C4-2B (cell line): Measurements from ENCODE around the gene ST6GALNAC6.

Experiments used
- ZFX ChIP-seq: fragments of 450-650 bp; IDR thresholded peaks from 2 replicates; pipeline ENCODE4 v1.6.1; 2017
- TF ChIP-seq, protein P1 (sequence below): fragments of 450-650 bp; conservative IDR thresholded peaks from 2 replicates; pipeline ENCODE4 v1.5.1; 2017; ENCODE audit warnings: mild to moderate bottlenecking

- TF ChIP-seq, protein P1, sequence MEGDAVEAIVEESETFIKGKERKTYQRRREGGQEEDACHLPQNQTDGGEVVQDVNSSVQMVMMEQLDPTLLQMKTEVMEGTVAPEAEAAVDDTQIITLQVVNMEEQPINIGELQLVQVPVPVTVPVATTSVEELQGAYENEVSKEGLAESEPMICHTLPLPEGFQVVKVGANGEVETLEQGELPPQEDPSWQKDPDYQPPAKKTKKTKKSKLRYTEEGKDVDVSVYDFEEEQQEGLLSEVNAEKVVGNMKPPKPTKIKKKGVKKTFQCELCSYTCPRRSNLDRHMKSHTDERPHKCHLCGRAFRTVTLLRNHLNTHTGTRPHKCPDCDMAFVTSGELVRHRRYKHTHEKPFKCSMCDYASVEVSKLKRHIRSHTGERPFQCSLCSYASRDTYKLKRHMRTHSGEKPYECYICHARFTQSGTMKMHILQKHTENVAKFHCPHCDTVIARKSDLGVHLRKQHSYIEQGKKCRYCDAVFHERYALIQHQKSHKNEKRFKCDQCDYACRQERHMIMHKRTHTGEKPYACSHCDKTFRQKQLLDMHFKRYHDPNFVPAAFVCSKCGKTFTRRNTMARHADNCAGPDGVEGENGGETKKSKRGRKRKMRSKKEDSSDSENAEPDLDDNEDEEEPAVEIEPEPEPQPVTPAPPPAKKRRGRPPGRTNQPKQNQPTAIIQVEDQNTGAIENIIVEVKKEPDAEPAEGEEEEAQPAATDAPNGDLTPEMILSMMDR, result no peak
- TF ChIP-seq ZFX, result no peak
Observed at GRCh38 chr9:127915801-127916719, 16.7 kb upstream of the ST6GALNAC6 start.
